ENCODE data around the gene PIH1D1.

DNA sequence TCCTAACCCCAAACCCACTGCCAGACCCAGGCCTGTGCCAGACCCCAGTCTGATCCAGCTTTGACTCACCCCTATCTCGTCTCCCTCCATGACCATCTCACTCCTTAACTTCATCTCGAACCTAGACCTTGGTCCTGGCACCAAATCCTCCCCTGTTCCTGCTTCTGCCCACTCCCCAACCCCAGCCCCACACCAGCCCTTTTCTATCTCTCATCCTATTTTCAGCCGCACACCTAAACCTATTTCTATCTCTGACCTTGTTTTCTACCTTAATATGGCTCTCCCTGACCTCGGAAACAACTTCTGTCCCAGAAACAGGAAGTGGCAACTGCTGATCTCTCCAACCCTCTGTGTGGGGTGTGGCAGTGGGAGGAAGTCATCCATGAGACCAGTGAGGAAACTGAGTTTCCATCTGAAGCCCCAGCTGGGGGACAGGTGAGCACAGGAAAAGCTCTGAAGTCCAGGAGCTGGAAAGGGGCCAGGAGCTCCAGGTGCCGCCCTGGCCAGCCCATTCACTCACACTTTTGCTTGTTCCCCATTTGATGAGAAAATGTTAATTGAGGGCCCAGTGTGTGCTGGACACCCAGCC lies 42.1 kb downstream of the PIH1D1 start:
- TF ChIP-seq POLR2A (IDR thresholded peaks at IDR 0.05; ENCODE audit: low read depth, low read length): no peak
- TF ChIP-seq POLR2AphosphoS5 (IDR thresholded peaks at IDR 0.05; ENCODE audit: insufficient read depth, low read depth, low read length): no peak
- TF ChIP-seq JUN (IDR thresholded peaks at IDR 0.05; ENCODE audit: borderline replicate concordance, insufficient read depth, insufficient read length, low read depth): no peak
- TF ChIP-seq, protein P1, sequence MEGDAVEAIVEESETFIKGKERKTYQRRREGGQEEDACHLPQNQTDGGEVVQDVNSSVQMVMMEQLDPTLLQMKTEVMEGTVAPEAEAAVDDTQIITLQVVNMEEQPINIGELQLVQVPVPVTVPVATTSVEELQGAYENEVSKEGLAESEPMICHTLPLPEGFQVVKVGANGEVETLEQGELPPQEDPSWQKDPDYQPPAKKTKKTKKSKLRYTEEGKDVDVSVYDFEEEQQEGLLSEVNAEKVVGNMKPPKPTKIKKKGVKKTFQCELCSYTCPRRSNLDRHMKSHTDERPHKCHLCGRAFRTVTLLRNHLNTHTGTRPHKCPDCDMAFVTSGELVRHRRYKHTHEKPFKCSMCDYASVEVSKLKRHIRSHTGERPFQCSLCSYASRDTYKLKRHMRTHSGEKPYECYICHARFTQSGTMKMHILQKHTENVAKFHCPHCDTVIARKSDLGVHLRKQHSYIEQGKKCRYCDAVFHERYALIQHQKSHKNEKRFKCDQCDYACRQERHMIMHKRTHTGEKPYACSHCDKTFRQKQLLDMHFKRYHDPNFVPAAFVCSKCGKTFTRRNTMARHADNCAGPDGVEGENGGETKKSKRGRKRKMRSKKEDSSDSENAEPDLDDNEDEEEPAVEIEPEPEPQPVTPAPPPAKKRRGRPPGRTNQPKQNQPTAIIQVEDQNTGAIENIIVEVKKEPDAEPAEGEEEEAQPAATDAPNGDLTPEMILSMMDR (IDR thresholded peaks at IDR 0.05; ENCODE audit: extremely low read depth in 1 of 2, insufficient read depth in 1 of 2, low read depth in 1 of 2, low read length in 2 of 2): no peak
- no peak for TF ChIP-seq MYC (IDR thresholded peaks at IDR 0.05; ENCODE audit: low read depth, low read length)
- TF ChIP-seq EZH2 (IDR thresholded peaks at IDR 0.05; ENCODE audit: borderline replicate concordance, low read depth, low read length, severe bottlenecking): no peak
- TF ChIP-seq, protein P2, sequence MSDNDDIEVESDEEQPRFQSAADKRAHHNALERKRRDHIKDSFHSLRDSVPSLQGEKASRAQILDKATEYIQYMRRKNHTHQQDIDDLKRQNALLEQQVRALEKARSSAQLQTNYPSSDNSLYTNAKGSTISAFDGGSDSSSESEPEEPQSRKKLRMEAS (IDR thresholded peaks at IDR 0.05; ENCODE audit: insufficient read depth, insufficient read length): no peak

Measured in endothelial cell of umbilical vein (primary cell).